WERI-Rb-1 (cell line): ENCODE results near the gene FAM227B.
"Not testable (repeated sequence)": the region's sequence is repeated elsewhere in the genome, so short reads cannot be mapped to it uniquely, and the experiment has no call there.

ENCODE experiments used
- DNase-seq: peaks from one replicate; pipeline ENCODE4 v3.0.0-alpha.2; 2020
- H3K27ac ChIP-seq: fragments of 250-450 bp; sonication (Bioruptor Pico); 2 replicates; pipeline ENCODE4 v1.5.1; 2020; ENCODE audit warnings: mild to moderate bottlenecking, moderate library complexity
- H3K27me3 ChIP-seq: fragments of 250-450 bp; sonication (Bioruptor Pico); 2 replicates; pipeline ENCODE4 v1.5.1; 2021; ENCODE audit warnings: mild to moderate bottlenecking, low read depth, moderate library complexity; ENCODE audit not compliant: insufficient read depth, severe bottlenecking
- H3K36me3 ChIP-seq: fragments of 250-450 bp; sonication (Bioruptor Pico); 2 replicates; pipeline ENCODE4 v1.5.1; 2020; ENCODE audit warnings: mild to moderate bottlenecking, moderate library complexity
- H3K4me3 ChIP-seq: 2 replicates; pipeline ENCODE4 v1.5.1; 2011; ENCODE audit warnings: low read depth, mild to moderate bottlenecking, control low read depth, low read length
- H3K9me3 ChIP-seq: fragments of 250-450 bp; sonication (Bioruptor Pico); 2 replicates; pipeline ENCODE4 v1.5.1; 2021; ENCODE audit warnings: mild to moderate bottlenecking, moderate library complexity; ENCODE audit not compliant: severe bottlenecking
- TF ChIP-seq, protein P1 (sequence below): IDR thresholded peaks from 2 replicates; pipeline ENCODE4 v1.5.1; 2011; ENCODE audit warnings: low read depth, mild to moderate bottlenecking, control low read depth, inconsistent platforms, low read length

Gene FAM227B

GRCh38 chr15:49621887-49622286 lies 1.3 kb upstream of the FAM227B start:
- H3K27ac ChIP-seq: no peak overlapping the region
- TF ChIP-seq, protein P1, sequence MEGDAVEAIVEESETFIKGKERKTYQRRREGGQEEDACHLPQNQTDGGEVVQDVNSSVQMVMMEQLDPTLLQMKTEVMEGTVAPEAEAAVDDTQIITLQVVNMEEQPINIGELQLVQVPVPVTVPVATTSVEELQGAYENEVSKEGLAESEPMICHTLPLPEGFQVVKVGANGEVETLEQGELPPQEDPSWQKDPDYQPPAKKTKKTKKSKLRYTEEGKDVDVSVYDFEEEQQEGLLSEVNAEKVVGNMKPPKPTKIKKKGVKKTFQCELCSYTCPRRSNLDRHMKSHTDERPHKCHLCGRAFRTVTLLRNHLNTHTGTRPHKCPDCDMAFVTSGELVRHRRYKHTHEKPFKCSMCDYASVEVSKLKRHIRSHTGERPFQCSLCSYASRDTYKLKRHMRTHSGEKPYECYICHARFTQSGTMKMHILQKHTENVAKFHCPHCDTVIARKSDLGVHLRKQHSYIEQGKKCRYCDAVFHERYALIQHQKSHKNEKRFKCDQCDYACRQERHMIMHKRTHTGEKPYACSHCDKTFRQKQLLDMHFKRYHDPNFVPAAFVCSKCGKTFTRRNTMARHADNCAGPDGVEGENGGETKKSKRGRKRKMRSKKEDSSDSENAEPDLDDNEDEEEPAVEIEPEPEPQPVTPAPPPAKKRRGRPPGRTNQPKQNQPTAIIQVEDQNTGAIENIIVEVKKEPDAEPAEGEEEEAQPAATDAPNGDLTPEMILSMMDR: no peak

GRCh38 chr15:49621401-49621811 lies 788 bp upstream of the FAM227B start:
- Histone ChIP-seq H3K4me3 (peak overlapping the region; percentile 83), H3K27ac (peak overlapping the region; percentile 86), H3K36me3 (peaks cover 19% of the 10 kb centered on the region), H3K9me3 (no peaks in the 10 kb centered on the region), H3K27me3 (no peaks in the 10 kb centered on the region)
- no peak for DNase-seq
- TF ChIP-seq, protein P1: no peak

More at GRCh38 chr15:49621887-49622286, 1.3 kb upstream of the FAM227B start:
- H3K36me3 ChIP-seq: peaks cover 22% of the 10 kb centered on the region
- peak overlapping the region; percentile 83 for H3K4me3 ChIP-seq
- H3K9me3 ChIP-seq: no peaks in the 10 kb centered on the region
- no peak for DNase-seq
- no peaks in the 10 kb centered on the region for H3K27me3 ChIP-seq

DNA sequence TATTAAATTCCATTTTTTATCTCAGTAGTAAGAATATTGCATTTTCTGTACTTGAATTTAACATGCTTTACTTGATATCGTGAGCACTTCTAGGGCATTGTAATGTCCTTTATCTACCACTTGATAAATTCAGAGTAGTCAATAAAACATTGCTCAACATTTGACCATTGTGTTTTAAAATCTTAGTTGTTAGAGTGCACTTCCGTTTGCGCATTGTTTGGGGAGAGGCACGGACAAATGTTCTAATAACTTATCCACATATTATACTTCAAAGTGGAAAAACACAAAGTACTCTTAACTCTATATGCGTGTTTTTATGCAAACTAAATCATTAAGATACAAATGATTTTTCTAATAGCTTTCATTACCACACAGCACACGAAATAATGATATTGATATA lies 419 bp downstream of the FAM227B start:
- no peaks in the 10 kb centered on the region for H3K27me3 ChIP-seq
- H3K9me3 ChIP-seq: no peaks in the 10 kb centered on the region
- TF ChIP-seq, protein P1: no peak
- DNase-seq: no peak
- peak overlapping the region; percentile 42 for H3K27ac ChIP-seq
- peaks cover 7% of the 10 kb centered on the region for H3K36me3 ChIP-seq
- peak overlapping the region; percentile 83 for H3K4me3 ChIP-seq

GRCh38 chr15:49619226-49619625 lies 1.4 kb downstream of the FAM227B start:
- Histone ChIP-seq H3K27ac (no peak overlapping the region), H3K4me3 (no peak overlapping the region), H3K27me3 (no peaks in the 10 kb centered on the region), H3K9me3 (peaks cover 6% of the 10 kb centered on the region), H3K36me3 (no peaks in the 10 kb centered on the region)
- TF ChIP-seq, protein P1: no peak
- DNase-seq: no peak

- not testable (repeated sequence) for H3K27ac ChIP-seq, H3K4me3 ChIP-seq, H3K9me3 ChIP-seq, H3K36me3 ChIP-seq, H3K27me3 ChIP-seq, DNase-seq
Observed at GRCh38 chr15:49612240-49612639, 8.4 kb downstream of the FAM227B start.

DNA sequence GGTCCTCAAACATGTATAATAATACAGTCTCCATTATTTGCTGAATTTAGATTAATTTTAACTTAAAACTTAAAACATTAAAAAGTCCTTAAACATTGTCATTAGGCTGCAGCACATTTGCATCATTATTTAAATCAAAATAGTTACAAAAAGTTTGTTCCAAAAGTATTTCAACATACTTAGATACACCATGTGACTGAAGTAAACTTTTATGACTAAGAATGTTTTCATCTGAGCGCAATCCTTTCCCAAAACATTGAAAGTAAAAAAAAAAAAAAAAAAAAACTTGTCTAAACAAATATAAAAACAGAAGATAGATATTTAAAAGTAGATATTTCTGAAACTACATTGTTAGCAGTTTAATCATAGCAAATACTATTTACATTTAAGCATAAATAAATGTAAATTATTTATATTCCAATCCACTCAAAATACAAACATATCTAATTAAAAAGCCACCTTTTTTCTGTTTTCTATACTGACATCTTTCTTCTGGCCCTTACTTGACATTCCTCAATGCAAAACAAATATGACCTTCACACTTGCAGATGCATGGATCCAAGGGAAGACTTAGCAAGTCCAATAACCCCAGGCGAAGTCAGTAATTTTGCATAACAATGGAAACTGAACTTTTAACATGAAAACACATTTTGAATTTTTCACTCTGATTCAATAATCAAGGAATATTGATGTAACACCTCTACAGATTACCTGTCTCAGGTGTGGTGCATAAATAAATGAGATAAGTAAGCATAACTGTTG lies 10.3 kb downstream of the FAM227B start:
- peaks cover 6% of the 10 kb centered on the region for H3K9me3 ChIP-seq
- DNase-seq: no peak
- TF ChIP-seq, protein P1: no peak
- H3K4me3 ChIP-seq: no peak overlapping the region
- no peaks in the 10 kb centered on the region for H3K36me3 ChIP-seq
- H3K27ac ChIP-seq: no peak overlapping the region
- no peaks in the 10 kb centered on the region for H3K27me3 ChIP-seq
